Dermis blood vessel endothelial cell (primary cell): ENCODE data around the gene CAPN11. TPM values are rescaled to one million over a fixed set of nuclear protein-coding genes. Genes with fewer than 3 reads are reported as not detected.
"Not testable (repeated sequence)": the region's sequence is repeated elsewhere in the genome, so short reads cannot be mapped to it uniquely, and the experiment has no call there.

Experiments
- DNase-seq: peaks from one replicate; pipeline ENCODE4 v3.0.0; 2010
- total RNA-seq: library from RNA; depleted of rRNA; stranded (reverse); fragments of >200 nt; gene quantifications from 2 replicates; pipeline ENCODE4 v1.2.3, GENCODE V29; 2014

The CAPN11 gene
- total RNA-seq, 1 donor from 2014 or later: 2.2 TPM

- DNase-seq: no peak
Measured at GRCh38 chr6:44132476-44132875, 26.1 kb upstream of the CAPN11 start.

GRCh38 chr6:44133003-44133931 lies 25.4 kb upstream of the CAPN11 start:
- DNase-seq: peak; percentile 47

- DNase-seq: no peak
Measured at GRCh38 chr6:44133981-44134711, 24.5 kb upstream of the CAPN11 start.

GRCh38 chr6:44135173-44135758 lies 23.4 kb upstream of the CAPN11 start:
- DNase-seq: no peak

GRCh38 chr6:44135875-44136274 lies 22.7 kb upstream of the CAPN11 start:
- DNase-seq: no peak

GRCh38 chr6:44138717-44139350 lies 19.8 kb upstream of the CAPN11 start:
- no peak for DNase-seq

- no peak for DNase-seq
Measured at GRCh38 chr6:44139351-44139743, 19.3 kb upstream of the CAPN11 start.

GRCh38 chr6:44142835-44143234 lies 15.8 kb upstream of the CAPN11 start:
- no peak for DNase-seq

- no peak for DNase-seq
Measured at GRCh38 chr6:44143731-44144130, 14.9 kb upstream of the CAPN11 start.

GRCh38 chr6:44144536-44144935 lies 14.1 kb upstream of the CAPN11 start:
- DNase-seq: not testable (repeated sequence)

GRCh38 chr6:44145839-44146238 lies 12.8 kb upstream of the CAPN11 start:
- no peak for DNase-seq

- DNase-seq: no peak
Measured at GRCh38 chr6:44146685-44147084, 11.9 kb upstream of the CAPN11 start.

- no peak for DNase-seq
Measured at GRCh38 chr6:44147256-44147655, 11.4 kb upstream of the CAPN11 start.

- DNase-seq: no peak
Measured at GRCh38 chr6:44148306-44148705, 10.3 kb upstream of the CAPN11 start.

- DNase-seq: no peak
Measured at GRCh38 chr6:44149369-44150012, 9.1 kb upstream of the CAPN11 start.

GRCh38 chr6:44150317-44150917 lies 8.2 kb upstream of the CAPN11 start:
- no peak for DNase-seq

- peak; percentile 85 for DNase-seq
Measured at GRCh38 chr6:44151348-44152108, 7.1 kb upstream of the CAPN11 start.

- DNase-seq: no peak
Measured at GRCh38 chr6:44152109-44152461, 6.5 kb upstream of the CAPN11 start.

- DNase-seq: no peak
Measured at GRCh38 chr6:44152533-44152932, 6.1 kb upstream of the CAPN11 start.

GRCh38 chr6:44154067-44154466 lies 4.6 kb upstream of the CAPN11 start:
- DNase-seq: no peak

- no peak for DNase-seq
Measured at GRCh38 chr6:44156494-44157151, 2.0 kb upstream of the CAPN11 start.
